ENCODE data around the gene RFX2.

Gene RFX2

GRCh38 chr19:6047741-6048251 is 62.5 kb downstream of the RFX2 start:
- POLR2A ChIA-PET: interaction anchor here (0.6 kb wide), 1 partner anchor 67 kb away, joined by 3 read pairs; no protein-coding TSS in a partner anchor
- TF ChIP-seq CTCF (IDR thresholded peaks at IDR 0.05; ENCODE audit: control extremely low read depth, extremely low read depth, low read depth, missing control alignments): peak; percentile 65
- CTCF ChIA-PET: interaction anchor here (0.6 to 4.1 kb wide), 38 partner anchors 9 to 816 kb away, joined by 3 to 103 read pairs (median 4); no protein-coding TSS in a partner anchor
- DNase-seq (ENCODE audit: extremely low spot score): no peak

GRCh38 chr19:6047256-6047655 is 63.0 kb downstream of the RFX2 start:
- no peak for TF ChIP-seq CTCF (IDR thresholded peaks at IDR 0.05; ENCODE audit: control extremely low read depth, extremely low read depth, low read depth, missing control alignments)
- POLR2A ChIA-PET: interaction anchor here (0.6 kb wide), 1 partner anchor 68 kb away, joined by 3 read pairs; no protein-coding TSS in a partner anchor

GRCh38 chr19:6045108-6045507 is 65.2 kb downstream of the RFX2 start:
- ChIA-PET POLR2A (no interaction called here), CTCF (interaction anchor here (4.1 to 4.8 kb wide), 2 partner anchors 11 to 81 kb away, joined by 26 to 37 read pairs; no protein-coding TSS in a partner anchor)
- DNase-seq (ENCODE audit: extremely low spot score): no peak

More at GRCh38 chr19:6047256-6047655, 63.0 kb downstream of the RFX2 start:
- CTCF ChIA-PET: interaction anchor here (1.0 to 4.1 kb wide), 19 partner anchors 9 to 251 kb away, joined by 3 to 103 read pairs (median 11); no protein-coding TSS in a partner anchor
- no peak for DNase-seq (ENCODE audit: extremely low spot score)

GRCh38 chr19:6044056-6044805 is 66.1 kb downstream of the RFX2 start:
- ChIA-PET POLR2A (no interaction called here), CTCF (interaction anchor here (1.0 to 4.8 kb wide), 5 partner anchors 8 to 256 kb away, joined by 3 to 37 read pairs (median 5); no protein-coding TSS in a partner anchor)
- no peak for TF ChIP-seq CTCF (IDR thresholded peaks at IDR 0.05; ENCODE audit: control extremely low read depth, extremely low read depth, low read depth, missing control alignments)
- DNase-seq (ENCODE audit: extremely low spot score): no peak

More at GRCh38 chr19:6045108-6045507, 65.2 kb downstream of the RFX2 start:
- TF ChIP-seq CTCF (IDR thresholded peaks at IDR 0.05; ENCODE audit: control extremely low read depth, extremely low read depth, low read depth, missing control alignments): no peak

GRCh38 chr19:6042776-6043726 is 67.2 kb downstream of the RFX2 start:
- TF ChIP-seq CTCF (IDR thresholded peaks at IDR 0.05; ENCODE audit: control extremely low read depth, extremely low read depth, low read depth, missing control alignments): no peak
- CTCF ChIA-PET: interaction anchor here (1.0 to 4.8 kb wide), 5 partner anchors 9 to 257 kb away, joined by 3 to 37 read pairs (median 5); no protein-coding TSS in a partner anchor

More at GRCh38 chr19:6042776-6043726, 67.2 kb downstream of the RFX2 start:
- POLR2A ChIA-PET: interaction anchor here (0.8 kb wide), 1 partner anchor 488 kb away, joined by 3 read pairs; the partner anchor contains the start of gene TNFSF9
- DNase-seq (ENCODE audit: extremely low spot score): no peak

All from GM10248 (cell line).